ENCODE data around the gene RELN. TPM values are rescaled to one million over a fixed set of nuclear protein-coding genes. Genes with fewer than 3 reads are reported as not detected.

RELN gene
- total RNA-seq, 1 experiment from 2014 or later: 0.10 TPM

DNA sequence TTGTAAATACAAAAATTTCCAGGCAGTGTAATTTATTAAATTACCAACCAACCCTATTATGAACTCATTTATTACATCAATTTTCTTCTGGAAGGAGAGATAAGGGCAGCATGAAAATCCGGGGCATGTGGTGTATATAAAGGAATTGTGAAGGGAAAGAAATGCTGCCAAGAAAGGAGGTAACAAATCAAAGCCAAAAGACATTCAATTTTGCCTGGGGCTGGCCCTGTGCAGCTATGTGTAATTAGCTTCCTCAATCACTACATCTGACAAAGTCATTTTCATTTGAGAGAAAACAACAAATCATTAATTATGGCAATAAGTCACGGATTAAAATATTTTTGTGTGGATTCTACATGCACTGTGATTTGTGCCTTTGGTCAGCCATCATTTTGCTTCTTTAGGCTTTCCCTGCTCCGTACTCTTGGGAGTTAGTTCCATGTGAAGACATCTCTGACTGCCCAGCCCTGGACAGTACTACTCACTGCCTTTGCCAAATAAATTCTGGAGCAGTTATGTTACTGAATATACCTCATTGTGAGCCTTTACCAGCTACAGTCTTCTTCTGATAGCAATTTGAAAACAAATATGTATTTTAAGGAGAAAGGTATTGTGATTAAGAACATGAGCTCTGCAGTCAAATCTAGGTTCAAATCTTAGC lies 191.7 kb downstream of the RELN start:
- ATAC-seq (no peak), DNase-seq (ENCODE audit: low read depth, low spot score) (no peak)
- TF ChIP-seq, protein P1, sequence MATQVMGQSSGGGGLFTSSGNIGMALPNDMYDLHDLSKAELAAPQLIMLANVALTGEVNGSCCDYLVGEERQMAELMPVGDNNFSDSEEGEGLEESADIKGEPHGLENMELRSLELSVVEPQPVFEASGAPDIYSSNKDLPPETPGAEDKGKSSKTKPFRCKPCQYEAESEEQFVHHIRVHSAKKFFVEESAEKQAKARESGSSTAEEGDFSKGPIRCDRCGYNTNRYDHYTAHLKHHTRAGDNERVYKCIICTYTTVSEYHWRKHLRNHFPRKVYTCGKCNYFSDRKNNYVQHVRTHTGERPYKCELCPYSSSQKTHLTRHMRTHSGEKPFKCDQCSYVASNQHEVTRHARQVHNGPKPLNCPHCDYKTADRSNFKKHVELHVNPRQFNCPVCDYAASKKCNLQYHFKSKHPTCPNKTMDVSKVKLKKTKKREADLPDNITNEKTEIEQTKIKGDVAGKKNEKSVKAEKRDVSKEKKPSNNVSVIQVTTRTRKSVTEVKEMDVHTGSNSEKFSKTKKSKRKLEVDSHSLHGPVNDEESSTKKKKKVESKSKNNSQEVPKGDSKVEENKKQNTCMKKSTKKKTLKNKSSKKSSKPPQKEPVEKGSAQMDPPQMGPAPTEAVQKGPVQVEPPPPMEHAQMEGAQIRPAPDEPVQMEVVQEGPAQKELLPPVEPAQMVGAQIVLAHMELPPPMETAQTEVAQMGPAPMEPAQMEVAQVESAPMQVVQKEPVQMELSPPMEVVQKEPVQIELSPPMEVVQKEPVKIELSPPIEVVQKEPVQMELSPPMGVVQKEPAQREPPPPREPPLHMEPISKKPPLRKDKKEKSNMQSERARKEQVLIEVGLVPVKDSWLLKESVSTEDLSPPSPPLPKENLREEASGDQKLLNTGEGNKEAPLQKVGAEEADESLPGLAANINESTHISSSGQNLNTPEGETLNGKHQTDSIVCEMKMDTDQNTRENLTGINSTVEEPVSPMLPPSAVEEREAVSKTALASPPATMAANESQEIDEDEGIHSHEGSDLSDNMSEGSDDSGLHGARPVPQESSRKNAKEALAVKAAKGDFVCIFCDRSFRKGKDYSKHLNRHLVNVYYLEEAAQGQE (IDR thresholded peaks at IDR 0.05; ENCODE audit: insufficient read depth in 1 of 2, low read depth in 2 of 2, low read length in 1 of 2): no peak
- TF ChIP-seq TCF7L2 (IDR thresholded peaks at IDR 0.05; ENCODE audit: low read depth, low read length) (no peak), SIN3A (IDR thresholded peaks at IDR 0.05; ENCODE audit: borderline replicate concordance, insufficient read depth, low read depth, low read length) (no peak), POLR2AphosphoS5 (IDR thresholded peaks at IDR 0.05; ENCODE audit: low read depth, low read length) (no peak)
- TF ChIP-seq, protein P2, sequence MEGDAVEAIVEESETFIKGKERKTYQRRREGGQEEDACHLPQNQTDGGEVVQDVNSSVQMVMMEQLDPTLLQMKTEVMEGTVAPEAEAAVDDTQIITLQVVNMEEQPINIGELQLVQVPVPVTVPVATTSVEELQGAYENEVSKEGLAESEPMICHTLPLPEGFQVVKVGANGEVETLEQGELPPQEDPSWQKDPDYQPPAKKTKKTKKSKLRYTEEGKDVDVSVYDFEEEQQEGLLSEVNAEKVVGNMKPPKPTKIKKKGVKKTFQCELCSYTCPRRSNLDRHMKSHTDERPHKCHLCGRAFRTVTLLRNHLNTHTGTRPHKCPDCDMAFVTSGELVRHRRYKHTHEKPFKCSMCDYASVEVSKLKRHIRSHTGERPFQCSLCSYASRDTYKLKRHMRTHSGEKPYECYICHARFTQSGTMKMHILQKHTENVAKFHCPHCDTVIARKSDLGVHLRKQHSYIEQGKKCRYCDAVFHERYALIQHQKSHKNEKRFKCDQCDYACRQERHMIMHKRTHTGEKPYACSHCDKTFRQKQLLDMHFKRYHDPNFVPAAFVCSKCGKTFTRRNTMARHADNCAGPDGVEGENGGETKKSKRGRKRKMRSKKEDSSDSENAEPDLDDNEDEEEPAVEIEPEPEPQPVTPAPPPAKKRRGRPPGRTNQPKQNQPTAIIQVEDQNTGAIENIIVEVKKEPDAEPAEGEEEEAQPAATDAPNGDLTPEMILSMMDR (IDR thresholded peaks at IDR 0.05): no peak
- ChIA-PET CTCF (no interaction called here), POLR2A (no interaction called here)
- Histone ChIP-seq H3K9me3 (ENCODE audit: control insufficient read depth, insufficient read depth, low read depth, low read length) (no peaks in the 10 kb centered on the region; the same call in 1 of the 2 replicates), H3K27me3 (ENCODE audit: control insufficient read depth, insufficient read depth, low read length) (no peaks in the 10 kb centered on the region), H3K27ac (ENCODE audit: low read length) (no peak overlapping the region), H3K4me1 (ENCODE audit: control insufficient read depth, insufficient read depth, low read length) (no peaks in the 10 kb centered on the region), H3K36me3 (ENCODE audit: control insufficient read depth, insufficient read depth, low read length) (no peaks in the 10 kb centered on the region), H3K4me3 (ENCODE audit: low read depth in 2 of 2, low read length in 2 of 2) (no peak overlapping the region)
- intact Hi-C loops (cut with micrococcal nuclease; ENCODE audit: unreplicated experiment): no loop called here
- BruUV-seq (replicated peaks): no TSS peak
- in situ Hi-C loops (cut with HindIII; ENCODE audit: low pct_unique_long_range_greater_than_20kb, low sequenced_read_pairs): no loop called here

DNA sequence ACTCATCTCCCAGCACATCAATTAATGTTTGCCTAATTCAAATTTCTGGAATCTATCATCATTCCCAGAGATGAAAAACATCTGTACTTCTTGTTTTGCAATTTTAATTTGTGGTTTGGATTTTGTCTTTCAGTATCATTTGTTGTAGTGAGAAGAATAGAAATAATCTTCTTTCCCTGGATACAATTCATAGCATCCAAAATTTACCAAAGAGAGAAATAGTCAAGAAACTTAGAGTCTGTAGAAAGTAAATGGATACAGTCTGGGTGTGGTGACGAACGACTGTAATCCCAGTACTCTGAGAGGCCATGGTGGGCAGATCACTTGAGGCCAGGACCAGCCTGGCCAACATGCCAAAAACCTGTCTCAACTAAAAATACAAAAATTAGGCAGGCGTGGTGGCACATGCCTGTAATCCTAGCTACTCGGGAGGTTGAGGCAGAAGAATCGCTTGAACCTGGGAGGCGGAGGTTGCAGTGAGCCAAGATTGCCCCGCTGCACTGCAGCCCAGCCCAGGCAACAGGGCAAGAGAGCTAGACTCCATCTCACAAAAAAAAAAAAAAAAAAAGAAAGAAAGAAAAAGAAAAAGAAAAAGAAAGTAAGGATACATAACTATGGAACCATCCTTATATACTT lies 193.0 kb downstream of the RELN start:
- DNase-seq (ENCODE audit: low read depth, low spot score) (no peak), ATAC-seq (no peak)
- Histone ChIP-seq H3K27me3 (ENCODE audit: control insufficient read depth, insufficient read depth, low read length) (no peaks in the 10 kb centered on the region), H3K9me3 (ENCODE audit: control insufficient read depth, insufficient read depth, low read depth, low read length) (no peaks in the 10 kb centered on the region; the same call in 1 of the 2 replicates), H3K36me3 (ENCODE audit: control insufficient read depth, insufficient read depth, low read length) (no peaks in the 10 kb centered on the region), H3K4me1 (ENCODE audit: control insufficient read depth, insufficient read depth, low read length) (no peaks in the 10 kb centered on the region), H3K27ac (ENCODE audit: low read length) (no peak overlapping the region), H3K4me3 (ENCODE audit: low read depth in 2 of 2, low read length in 2 of 2) (no peak overlapping the region)
- ChIA-PET POLR2A (interaction anchor here (0.6 kb wide), 1 partner anchor 227 kb away, joined by 3 read pairs; no protein-coding TSS in a partner anchor), CTCF (no interaction called here)
- in situ Hi-C loops (cut with HindIII; ENCODE audit: low pct_unique_long_range_greater_than_20kb, low sequenced_read_pairs): no loop called here
- intact Hi-C loops (cut with micrococcal nuclease; ENCODE audit: unreplicated experiment): no loop called here
- TF ChIP-seq TCF7L2 (IDR thresholded peaks at IDR 0.05; ENCODE audit: low read depth, low read length): no peak
- TF ChIP-seq SIN3A (IDR thresholded peaks at IDR 0.05; ENCODE audit: borderline replicate concordance, insufficient read depth, low read depth, low read length): no peak
- TF ChIP-seq, protein P1 (IDR thresholded peaks at IDR 0.05; ENCODE audit: insufficient read depth in 1 of 2, low read depth in 2 of 2, low read length in 1 of 2): no peak
- TF ChIP-seq POLR2AphosphoS5 (IDR thresholded peaks at IDR 0.05; ENCODE audit: low read depth, low read length): no peak
- TF ChIP-seq, protein P2 (IDR thresholded peaks at IDR 0.05): no peak
- BruUV-seq (replicated peaks): no TSS peak

Measured in Panc1 (cell line).